Measurements from ENCODE around the gene PITPNM3. TPM values are rescaled to one million over a fixed set of nuclear protein-coding genes. Genes with fewer than 3 reads are reported as not detected.

Gene PITPNM3
- total RNA-seq, 1 donor from 2014 or later = 0.72 TPM

- Mint-ChIP-seq H3K4me3 (ENCODE audit: unreplicated experiment) (no peak overlapping the region), H3K36me3 (ENCODE audit: low read depth, unreplicated experiment) (no peaks in the 10 kb centered on the region), H3K27ac (ENCODE audit: unreplicated experiment) (no peak overlapping the region), H3K9me3 (ENCODE audit: unreplicated experiment) (no peaks in the 10 kb centered on the region), H3K4me1 (ENCODE audit: unreplicated experiment) (no peaks in the 10 kb centered on the region), H3K27me3 (ENCODE audit: unreplicated experiment) (peaks cover 3% of the 10 kb centered on the region)
- peak; percentile 80 for TF ChIP-seq CTCF (IDR thresholded peaks at IDR 0.05; ENCODE audit: unreplicated experiment)
- DNase-seq (ENCODE audit: low spot score) = peak; percentile 70
These were observed 120.4 kb downstream of the PITPNM3 start for GRCh38 chr17:6435968-6436367.

- DNase-seq (ENCODE audit: low spot score) = no peak
- H3K27me3 Mint-ChIP-seq (ENCODE audit: unreplicated experiment) = peaks cover 3% of the 10 kb centered on the region
- no peak for TF ChIP-seq CTCF (IDR thresholded peaks at IDR 0.05; ENCODE audit: unreplicated experiment)
- H3K9me3 Mint-ChIP-seq (ENCODE audit: unreplicated experiment) = no peaks in the 10 kb centered on the region
- H3K4me1 Mint-ChIP-seq (ENCODE audit: unreplicated experiment) = no peaks in the 10 kb centered on the region
- H3K4me3 Mint-ChIP-seq (ENCODE audit: unreplicated experiment) = no peak within 1 kb of the TSS
- H3K36me3 Mint-ChIP-seq (ENCODE audit: low read depth, unreplicated experiment) = no peaks in the 10 kb centered on the region
- no peak within 1 kb of the TSS for H3K27ac Mint-ChIP-seq (ENCODE audit: unreplicated experiment)
These were observed 121.3 kb downstream of the PITPNM3 start, which contains the start of gene AIPL1 for GRCh38 chr17:6435051-6435450. Gene AIPL1 (minus strand): TSS chr17:6435121. CDS start chr17:6435104, 17 bp downstream.

- no peak for DNase-seq (ENCODE audit: low spot score)
- Mint-ChIP-seq H3K4me3 (ENCODE audit: unreplicated experiment) (no peak overlapping the region), H3K9me3 (ENCODE audit: unreplicated experiment) (no peaks in the 10 kb centered on the region), H3K27me3 (ENCODE audit: unreplicated experiment) (peaks cover 3% of the 10 kb centered on the region), H3K27ac (ENCODE audit: unreplicated experiment) (no peak overlapping the region), H3K4me1 (ENCODE audit: unreplicated experiment) (no peaks in the 10 kb centered on the region), H3K36me3 (ENCODE audit: low read depth, unreplicated experiment) (peaks cover 4% of the 10 kb centered on the region)
- TF ChIP-seq CTCF (IDR thresholded peaks at IDR 0.05; ENCODE audit: unreplicated experiment) = peak; percentile 58
These were observed 125.6 kb downstream of the PITPNM3 start for GRCh38 chr17:6430769-6431168.

GRCh38 chr17:6429266-6429665, 127.1 kb downstream of the PITPNM3 start:
- no peak for DNase-seq (ENCODE audit: low spot score)
- H3K27ac Mint-ChIP-seq (ENCODE audit: unreplicated experiment) = no peak overlapping the region
- TF ChIP-seq CTCF (IDR thresholded peaks at IDR 0.05; ENCODE audit: unreplicated experiment) = no peak
- peaks cover 4% of the 10 kb centered on the region for H3K36me3 Mint-ChIP-seq (ENCODE audit: low read depth, unreplicated experiment)
- H3K9me3 Mint-ChIP-seq (ENCODE audit: unreplicated experiment) = no peaks in the 10 kb centered on the region
- H3K4me3 Mint-ChIP-seq (ENCODE audit: unreplicated experiment) = no peak overlapping the region
- no peaks in the 10 kb centered on the region for H3K4me1 Mint-ChIP-seq (ENCODE audit: unreplicated experiment)
- no peaks in the 10 kb centered on the region for H3K27me3 Mint-ChIP-seq (ENCODE audit: unreplicated experiment)

- no peak overlapping the region for H3K27ac Mint-ChIP-seq (ENCODE audit: unreplicated experiment)
- DNase-seq (ENCODE audit: low spot score) = no peak
- H3K36me3 Mint-ChIP-seq (ENCODE audit: low read depth, unreplicated experiment) = peaks cover 4% of the 10 kb centered on the region
- no peaks in the 10 kb centered on the region for H3K4me1 Mint-ChIP-seq (ENCODE audit: unreplicated experiment)
- H3K9me3 Mint-ChIP-seq (ENCODE audit: unreplicated experiment) = no peaks in the 10 kb centered on the region
- H3K4me3 Mint-ChIP-seq (ENCODE audit: unreplicated experiment) = no peak overlapping the region
- no peak for TF ChIP-seq CTCF (IDR thresholded peaks at IDR 0.05; ENCODE audit: unreplicated experiment)
- no peaks in the 10 kb centered on the region for H3K27me3 Mint-ChIP-seq (ENCODE audit: unreplicated experiment)
These were observed 128.0 kb downstream of the PITPNM3 start for GRCh38 chr17:6428207-6428965.

All from endothelial cell (in vitro differentiated cells).